Endothelial cell of hepatic sinusoid (primary cell): ENCODE measurements around the gene ADCY7.

Experiments used
- in situ Hi-C: cut with HindIII; loops from 2 replicates; pipeline ENCODE4 v1.10.0; 2017; ENCODE audit warnings: low sequenced_read_pairs

ADCY7 gene

DNA sequence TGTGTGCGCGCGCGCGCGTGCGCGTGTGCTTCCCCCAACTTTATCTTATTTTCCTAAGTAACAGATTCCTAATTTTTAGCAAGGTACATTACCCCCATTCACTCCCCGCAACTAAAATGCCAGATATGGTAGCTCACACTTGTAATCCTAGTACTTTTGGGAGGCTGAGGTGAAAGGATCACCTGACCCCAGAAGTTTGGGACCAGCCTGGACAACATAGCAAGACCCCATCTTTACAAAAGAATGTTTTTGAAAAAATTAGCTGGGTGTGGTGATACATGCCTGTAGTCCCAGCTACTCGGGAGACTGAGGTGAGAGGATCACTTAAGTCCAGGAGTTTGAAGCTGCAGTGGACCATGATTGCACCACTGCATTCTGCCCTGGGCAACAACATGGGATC lies 97.3 kb downstream of the ADCY7 start:
- in situ Hi-C loops: no loop called here

DNA sequence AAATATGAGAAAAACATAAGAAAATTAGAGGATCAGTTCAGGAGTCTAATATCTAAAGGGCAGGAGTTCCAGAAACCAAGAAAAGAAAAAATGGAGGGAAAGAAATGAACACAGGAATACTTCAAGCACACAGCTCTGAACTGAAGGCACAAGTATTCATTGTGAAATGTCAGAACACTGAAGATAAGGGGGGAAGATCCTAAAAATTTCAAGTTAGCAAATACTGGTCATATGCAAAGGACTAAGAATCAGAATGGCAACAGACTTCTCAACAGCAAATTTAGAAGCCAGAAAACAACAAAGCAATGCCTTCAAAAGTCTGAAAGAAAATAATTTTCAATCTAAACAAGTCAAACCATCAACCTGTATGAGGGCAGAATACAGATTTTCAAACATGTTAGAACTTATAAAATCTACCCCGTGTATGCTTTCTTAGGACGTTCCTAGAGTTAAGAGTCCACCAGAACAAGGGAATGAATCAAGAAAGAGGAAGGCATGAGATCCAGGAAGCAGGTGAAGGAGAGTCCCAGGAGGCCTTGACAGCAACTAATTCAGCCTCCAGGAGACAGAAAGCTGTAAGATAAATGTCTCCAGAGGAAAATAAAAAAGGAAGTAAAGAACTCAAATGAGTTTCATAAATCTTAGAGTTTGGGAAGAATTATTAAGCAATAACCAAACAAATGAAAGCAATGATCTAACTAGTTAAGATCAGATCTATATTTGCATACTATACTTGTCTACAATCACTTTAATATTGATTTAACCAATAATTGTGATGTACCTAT lies 99.6 kb downstream of the ADCY7 start:
- in situ Hi-C loops: no loop called here
